Esophagus squamous epithelium (tissue), 5 donors: ENCODE measurements around the gene SLC51A. TPM values are rescaled to one million over a fixed set of nuclear protein-coding genes. Genes with fewer than 3 reads are reported as not detected.

Experiments
- DNase-seq: peaks from one replicate; lab custom pipeline; 2025; lab: John Stamatoyannopoulos, UW
- H3K27ac ChIP-seq, 4 donors: fragments of 200-600 bp; sonication (generic); one replicate each; pipeline ENCODE4 v1.5.1; 2016 to 2019; ENCODE audit warnings: mild to moderate bottlenecking in 1 of 4
- H3K27me3 ChIP-seq, 4 donors: fragments of 200-600 bp; sonication (generic); 1 replicate in 3 of 4; 2 replicates in 1 of 4; pipeline versions ENCODE4 v1.5.1 to v1.6.0; 2017 to 2021; ENCODE audit warnings: antibody characterized with exemption in 1 of 4
- H3K36me3 ChIP-seq, 3 donors: fragments of 200-600 bp; sonication (generic); one replicate each; pipeline ENCODE4 v1.5.1; 2016 to 2019
- H3K4me1 ChIP-seq, 3 donors: fragments of 200-600 bp; sonication (generic); one replicate each; pipeline ENCODE4 v1.5.1; 2017 to 2019
- H3K4me3 ChIP-seq, 4 donors: fragments of 200-600 bp; sonication (generic); 1 replicate in 3 of 4; 2 replicates in 1 of 4; pipeline ENCODE4 v1.5.1; 2016 to 2019; ENCODE audit warnings: mild to moderate bottlenecking in 2 of 4, moderate library complexity in 1 of 4
- H3K9me3 ChIP-seq, 3 donors: fragments of 200-600 bp; sonication (generic); one replicate each; pipeline ENCODE4 v1.5.1; 2016 to 2019
- POLR2A ChIP-seq, 4 donors: fragments of 450-650 bp; IDR thresholded peaks; one replicate each; pipeline ENCODE4 v1.6.1; 2017; ENCODE audit warnings: antibody characterized with exemption in 4 of 4, mild to moderate bottlenecking in 4 of 4, moderate library complexity in 3 of 4
- WGBS, 2 donors: methylation state at CpG; one replicate each; pipeline ENCODE4 v1.1.5; 2018; 5-methylcytosine and 5-hydroxymethylcytosine counted together
- intact Hi-C: fragments of 100-400 bp; cut with DNase I; formaldehyde crosslinking; loops from one replicate; pipeline ENCODE4 v1.15.0; 2022
- total RNA-seq, 4 donors: library from RNA; depleted of rRNA; stranded (reverse); fragments of >200 nt; gene quantifications; one replicate each; pipeline ENCODE4 v1.1.0, GENCODE V29; 2016
- TF ChIP-seq, protein P1 (sequence below), 6 experiments: fragments of 450-650 bp in 4 of 6; fragments of 200-600 bp in 2 of 6; sonication (generic) in 2 of 6; IDR thresholded peaks; one replicate each; pipeline ENCODE4 v1.5.1; 2016 to 2019; ENCODE audit warnings: antibody characterized with exemption in 6 of 6, mild to moderate bottlenecking in 4 of 6, moderate library complexity in 4 of 6
- donor health status: DM: yes; HTN: yes; CAD: no.

SLC51A gene
- total RNA-seq, 4 donors from 2014 or later = 1.1 TPM; not detected in 3

DNA sequence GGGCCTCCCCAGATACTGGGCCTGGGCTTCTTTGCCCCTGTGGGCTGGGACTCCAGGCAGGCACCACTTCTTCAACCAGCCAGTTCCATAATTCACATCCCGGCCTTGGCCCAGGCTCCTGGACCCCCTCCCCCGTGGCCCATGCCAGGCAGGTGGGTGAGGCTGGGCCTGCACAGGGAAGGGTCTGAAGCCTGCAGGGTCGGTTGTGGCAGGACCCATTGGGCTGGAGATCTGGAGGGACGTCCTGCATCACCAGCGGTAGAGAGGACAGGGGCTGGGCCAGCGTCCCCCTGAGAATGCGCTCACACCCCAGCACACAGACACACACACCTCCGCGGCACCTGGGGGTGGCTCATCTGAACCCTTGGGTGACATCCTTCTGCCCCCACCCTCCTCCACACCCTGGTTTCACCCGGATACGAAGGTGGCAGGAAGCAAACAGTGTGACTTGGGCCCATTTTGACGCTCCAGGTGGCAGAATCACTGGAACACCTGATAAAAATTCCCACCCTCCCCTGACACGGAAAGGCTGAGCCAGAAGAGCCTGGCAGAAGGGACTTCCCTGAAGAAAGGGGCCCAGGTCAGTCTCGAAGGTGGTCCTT is 20.6 kb upstream of the SLC51A start:
- DNase-seq = no peak
- Histone ChIP-seq H3K27ac (no peak overlapping the region), H3K36me3 (no peaks in the 10 kb centered on the region), H3K27me3 (no peaks in the 10 kb centered on the region), H3K4me3 (no peak overlapping the region), H3K9me3 (no peaks in the 10 kb centered on the region), H3K4me1 (peaks cover 10 to 41% (median 16%) of the 10 kb centered on the region in 3 donors)
- no peak for TF ChIP-seq POLR2A (IDR thresholded peaks at IDR 0.05)
- TF ChIP-seq, protein P1, sequence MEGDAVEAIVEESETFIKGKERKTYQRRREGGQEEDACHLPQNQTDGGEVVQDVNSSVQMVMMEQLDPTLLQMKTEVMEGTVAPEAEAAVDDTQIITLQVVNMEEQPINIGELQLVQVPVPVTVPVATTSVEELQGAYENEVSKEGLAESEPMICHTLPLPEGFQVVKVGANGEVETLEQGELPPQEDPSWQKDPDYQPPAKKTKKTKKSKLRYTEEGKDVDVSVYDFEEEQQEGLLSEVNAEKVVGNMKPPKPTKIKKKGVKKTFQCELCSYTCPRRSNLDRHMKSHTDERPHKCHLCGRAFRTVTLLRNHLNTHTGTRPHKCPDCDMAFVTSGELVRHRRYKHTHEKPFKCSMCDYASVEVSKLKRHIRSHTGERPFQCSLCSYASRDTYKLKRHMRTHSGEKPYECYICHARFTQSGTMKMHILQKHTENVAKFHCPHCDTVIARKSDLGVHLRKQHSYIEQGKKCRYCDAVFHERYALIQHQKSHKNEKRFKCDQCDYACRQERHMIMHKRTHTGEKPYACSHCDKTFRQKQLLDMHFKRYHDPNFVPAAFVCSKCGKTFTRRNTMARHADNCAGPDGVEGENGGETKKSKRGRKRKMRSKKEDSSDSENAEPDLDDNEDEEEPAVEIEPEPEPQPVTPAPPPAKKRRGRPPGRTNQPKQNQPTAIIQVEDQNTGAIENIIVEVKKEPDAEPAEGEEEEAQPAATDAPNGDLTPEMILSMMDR (IDR thresholded peaks at IDR 0.05) = no peak
- no CpG with 5 or more reads among the region's 14 CpGs for WGBS, 2 donors
- intact Hi-C loops = loop anchor here (2.0 kb wide), 1 partner anchor 123 kb away; no protein-coding TSS in a partner anchor

DNA sequence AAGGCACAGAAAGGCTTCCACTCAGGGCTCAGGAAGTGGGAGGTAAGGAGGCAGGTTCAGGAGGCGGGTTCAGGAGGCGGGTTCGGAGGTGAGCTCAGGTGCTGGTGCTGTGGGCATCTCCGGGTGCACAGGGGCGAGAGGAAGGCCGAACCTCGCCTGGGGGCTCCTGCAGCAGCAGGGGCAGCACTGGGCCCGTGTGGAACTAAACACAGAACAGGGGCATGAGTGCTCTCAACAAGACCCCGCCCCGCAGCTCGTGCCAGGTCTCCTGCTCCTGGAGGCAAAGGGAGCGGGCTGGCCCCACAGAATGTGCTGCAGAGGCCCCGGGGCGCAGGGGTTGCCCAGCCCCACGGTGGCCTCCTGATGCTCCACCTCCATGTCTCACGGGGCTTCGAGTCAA is 18.8 kb upstream of the SLC51A start:
- H3K9me3 ChIP-seq = no peaks in the 10 kb centered on the region
- 80 to 98% methylated on average over 5 to 7 of the region's 17 CpGs for WGBS, 2 donors
- DNase-seq = no peak
- intact Hi-C loops = loop anchor here (2.0 kb wide), 1 partner anchor 125 kb away; no protein-coding TSS in a partner anchor
- peaks cover 0 to 9% (median 0%) of the 10 kb centered on the region in 4 donors for H3K27me3 ChIP-seq
- H3K36me3 ChIP-seq = no peaks in the 10 kb centered on the region
- no peak for TF ChIP-seq POLR2A (IDR thresholded peaks at IDR 0.05)
- TF ChIP-seq, protein P1 (IDR thresholded peaks at IDR 0.05) = no peak
- no peak overlapping the region for H3K27ac ChIP-seq
- peaks cover 9 to 28% (median 10%) of the 10 kb centered on the region in 3 donors for H3K4me1 ChIP-seq
- no peak overlapping the region for H3K4me3 ChIP-seq

DNA sequence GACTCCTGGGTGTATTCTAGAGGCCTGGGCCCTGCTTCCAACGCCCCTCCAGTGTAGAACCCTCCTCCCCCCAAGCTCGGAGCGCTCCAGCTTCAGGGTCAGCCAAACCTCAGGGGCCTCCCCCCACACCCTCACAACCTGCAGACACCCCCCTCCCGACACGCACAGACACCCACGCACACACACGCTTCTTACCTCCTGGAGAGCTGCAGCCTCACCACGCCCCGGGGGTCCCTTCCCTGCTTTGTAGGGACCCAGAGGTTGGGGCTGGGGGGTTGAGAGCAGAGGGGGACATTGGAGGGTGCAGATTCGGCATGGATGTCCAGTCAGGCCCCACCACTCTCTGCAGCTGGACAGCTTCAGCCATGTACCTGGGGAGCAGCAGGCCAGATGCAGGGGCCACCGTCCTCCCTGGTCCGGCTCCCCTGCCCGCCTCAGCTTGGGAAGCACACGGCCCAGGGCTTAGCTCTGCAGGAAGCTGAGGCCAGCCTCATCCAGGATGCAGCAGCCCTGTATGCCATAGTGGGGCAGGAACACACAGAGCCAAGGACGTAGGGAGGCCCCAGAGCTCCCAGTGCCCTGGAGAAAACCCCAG is 18.2 kb upstream of the SLC51A start:
- H3K27me3 ChIP-seq = peaks cover 0 to 13% (median 0%) of the 10 kb centered on the region in 4 donors
- H3K9me3 ChIP-seq = no peaks in the 10 kb centered on the region
- no peak for DNase-seq
- no peak overlapping the region for H3K27ac ChIP-seq
- no peak overlapping the region for H3K4me3 ChIP-seq
- H3K36me3 ChIP-seq = no peaks in the 10 kb centered on the region
- WGBS, 2 donors = 77% methylated on average over 4 of the region's 15 CpGs; no CpG with 5 or more reads in 1 of the 2 donors
- no peak for TF ChIP-seq POLR2A (IDR thresholded peaks at IDR 0.05)
- TF ChIP-seq, protein P1 (IDR thresholded peaks at IDR 0.05) = no peak
- intact Hi-C loops = no loop called here
- H3K4me1 ChIP-seq = peaks cover 4 to 21% (median 5%) of the 10 kb centered on the region in 3 donors

DNA sequence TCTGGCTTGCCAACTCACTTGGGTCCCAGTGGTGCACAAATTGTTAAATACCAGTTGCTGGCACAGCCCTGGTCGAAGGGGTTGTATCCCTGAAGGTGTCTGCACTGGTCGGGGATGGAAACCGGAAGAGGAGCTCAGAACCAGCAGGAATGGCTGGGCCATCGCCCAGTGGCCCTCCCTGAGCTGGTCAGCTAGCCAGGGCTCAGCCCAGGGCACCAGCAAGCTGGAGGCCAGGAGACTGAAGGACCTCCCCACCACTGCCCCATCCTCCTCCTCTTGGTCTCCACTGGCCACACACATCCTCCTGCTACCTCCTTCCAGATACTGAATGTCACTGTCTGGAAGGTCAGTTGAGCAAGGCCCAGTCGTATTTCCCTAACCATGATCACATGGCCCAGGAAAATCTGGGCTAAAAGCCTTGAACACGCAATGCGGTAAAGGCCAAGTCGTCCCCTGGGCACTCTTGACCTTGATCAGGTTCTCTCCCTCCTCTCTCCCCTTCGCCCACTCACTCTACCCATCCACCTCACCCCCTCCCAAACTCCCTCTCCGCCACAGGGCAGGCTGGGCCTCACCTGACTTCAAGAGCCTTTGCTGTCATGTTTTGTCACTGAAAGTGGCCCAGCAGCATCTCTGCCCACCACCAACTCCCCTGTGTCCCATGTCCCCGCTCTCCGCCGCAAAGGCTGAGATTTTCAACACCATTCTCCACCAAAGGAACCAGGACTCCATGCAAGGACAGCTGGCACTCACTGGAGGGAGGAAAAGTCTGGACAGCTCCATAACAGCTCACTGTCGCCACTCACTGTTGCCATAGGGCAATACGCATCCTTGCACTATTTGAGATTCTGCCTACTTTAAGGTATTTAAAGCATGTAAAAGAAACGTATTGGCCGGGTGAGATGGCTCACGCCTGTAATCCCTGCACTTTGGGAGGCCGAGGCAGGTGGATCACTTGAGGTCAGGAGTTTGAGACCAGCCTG is 17.3 kb upstream of the SLC51A start:
- no peak for TF ChIP-seq POLR2A (IDR thresholded peaks at IDR 0.05)
- TF ChIP-seq, protein P1 (IDR thresholded peaks at IDR 0.05) = peak in 2 of 6 experiments; percentile 19 to 29
- no peak for DNase-seq
- Histone ChIP-seq H3K9me3 (no peaks in the 10 kb centered on the region), H3K36me3 (no peaks in the 10 kb centered on the region), H3K27me3 (peaks cover 0 to 18% (median 0%) of the 10 kb centered on the region in 4 donors), H3K4me1 (peaks cover 0 to 12% (median 4%) of the 10 kb centered on the region in 3 donors), H3K4me3 (no peak overlapping the region), H3K27ac (no peak overlapping the region)
- 74 to 83% methylated on average over 13 to 18 of the region's 19 CpGs for WGBS, 2 donors
- intact Hi-C loops = no loop called here
